Endothelial cell (in vitro differentiated cells): ENCODE data around the gene TSPAN11. TPM values are rescaled to one million over a fixed set of nuclear protein-coding genes. Genes with fewer than 3 reads are reported as not detected.

ENCODE experiments used
- DNase-seq: peaks from one replicate; pipeline ENCODE4 v3.0.0; 2021; ENCODE audit warnings: low spot score
- H3K27ac Mint-ChIP-seq: one replicate; pipeline ENCODE4 v1.8.0; 2021; ENCODE audit warnings: mixed read lengths, inconsistent platforms; ENCODE audit not compliant: unreplicated experiment
- H3K27me3 Mint-ChIP-seq: one replicate; pipeline ENCODE4 v1.8.0; 2021; ENCODE audit warnings: mild to moderate bottlenecking, moderate library complexity, mixed read lengths, inconsistent platforms; ENCODE audit not compliant: unreplicated experiment
- H3K36me3 Mint-ChIP-seq: one replicate; pipeline ENCODE4 v1.8.0; 2021; ENCODE audit warnings: mild to moderate bottlenecking, low read depth, mixed read lengths, inconsistent platforms; ENCODE audit not compliant: unreplicated experiment
- H3K4me1 Mint-ChIP-seq: one replicate; pipeline ENCODE4 v1.8.0; 2021; ENCODE audit warnings: mild to moderate bottlenecking, mixed read lengths, inconsistent platforms; ENCODE audit not compliant: unreplicated experiment
- H3K4me3 Mint-ChIP-seq: one replicate; pipeline ENCODE4 v1.8.0; 2021; ENCODE audit warnings: mild to moderate bottlenecking, mixed read lengths, inconsistent platforms; ENCODE audit not compliant: unreplicated experiment
- H3K9me3 Mint-ChIP-seq: one replicate; pipeline ENCODE4 v1.8.0; 2021; ENCODE audit warnings: mixed read lengths, inconsistent platforms; ENCODE audit not compliant: unreplicated experiment
- CTCF ChIP-seq: fragments of 200-600 bp; sonication (generic); IDR thresholded peaks from one replicate; pipeline ENCODE4 v1.5.0; 2021; ENCODE audit warnings: antibody characterized with exemption; ENCODE audit not compliant: unreplicated experiment
- total RNA-seq: library from RNA; stranded (reverse); fragmentation: NEBNext Ultra II Directional; extraction: Animal tissue kit (Norgen Biotek cat#: 25700); gene quantifications from one replicate; pipeline ENCODE4 v1.2.1, GENCODE V29; 2021; ENCODE audit not compliant: unreplicated experiment

TSPAN11 gene
- total RNA-seq, 1 donor from 2014 or later: 3.6 TPM

DNA sequence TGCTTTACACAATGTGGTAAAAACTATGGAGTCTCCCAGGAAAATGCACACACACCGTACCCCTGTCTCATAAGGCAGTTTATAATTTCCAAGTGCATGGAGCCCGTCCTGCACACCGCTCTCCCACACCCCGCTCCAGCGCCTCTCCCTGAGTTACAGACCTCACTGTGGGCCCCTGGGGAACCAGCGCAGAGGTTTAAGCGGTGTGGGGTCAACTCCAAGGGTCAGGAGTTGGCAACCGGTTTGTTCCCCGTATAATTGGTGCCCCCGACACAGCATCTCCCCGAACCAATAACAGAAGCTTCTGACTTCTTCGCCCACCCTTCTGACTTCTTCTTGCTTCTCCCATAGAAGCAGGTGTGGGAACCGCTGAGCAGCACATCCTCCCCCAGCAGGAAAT lies 88.7 kb downstream of the TSPAN11 start:
- TF ChIP-seq CTCF: no peak
- peaks cover 13% of the 10 kb centered on the region for H3K4me1 Mint-ChIP-seq
- peaks cover 15% of the 10 kb centered on the region for H3K27me3 Mint-ChIP-seq
- DNase-seq: no peak
- no peak overlapping the region for H3K4me3 Mint-ChIP-seq
- H3K27ac Mint-ChIP-seq: no peak overlapping the region
- no peaks in the 10 kb centered on the region for H3K36me3 Mint-ChIP-seq
- no peaks in the 10 kb centered on the region for H3K9me3 Mint-ChIP-seq

GRCh38 chr12:31016057-31016456 lies 89.5 kb downstream of the TSPAN11 start:
- TF ChIP-seq CTCF: no peak
- Mint-ChIP-seq H3K4me1 (peaks cover 13% of the 10 kb centered on the region), H3K27me3 (peaks cover 15% of the 10 kb centered on the region), H3K4me3 (no peak overlapping the region), H3K36me3 (no peaks in the 10 kb centered on the region), H3K27ac (peak overlapping the region; percentile 6), H3K9me3 (no peaks in the 10 kb centered on the region)
- no peak for DNase-seq

GRCh38 chr12:31017535-31017934 lies 91.0 kb downstream of the TSPAN11 start:
- Mint-ChIP-seq H3K4me1 (peaks cover 17% of the 10 kb centered on the region), H3K27me3 (peaks cover 10% of the 10 kb centered on the region), H3K27ac (no peak overlapping the region), H3K36me3 (no peaks in the 10 kb centered on the region), H3K9me3 (no peaks in the 10 kb centered on the region), H3K4me3 (no peak overlapping the region)
- no peak for DNase-seq
- TF ChIP-seq CTCF: no peak

DNA sequence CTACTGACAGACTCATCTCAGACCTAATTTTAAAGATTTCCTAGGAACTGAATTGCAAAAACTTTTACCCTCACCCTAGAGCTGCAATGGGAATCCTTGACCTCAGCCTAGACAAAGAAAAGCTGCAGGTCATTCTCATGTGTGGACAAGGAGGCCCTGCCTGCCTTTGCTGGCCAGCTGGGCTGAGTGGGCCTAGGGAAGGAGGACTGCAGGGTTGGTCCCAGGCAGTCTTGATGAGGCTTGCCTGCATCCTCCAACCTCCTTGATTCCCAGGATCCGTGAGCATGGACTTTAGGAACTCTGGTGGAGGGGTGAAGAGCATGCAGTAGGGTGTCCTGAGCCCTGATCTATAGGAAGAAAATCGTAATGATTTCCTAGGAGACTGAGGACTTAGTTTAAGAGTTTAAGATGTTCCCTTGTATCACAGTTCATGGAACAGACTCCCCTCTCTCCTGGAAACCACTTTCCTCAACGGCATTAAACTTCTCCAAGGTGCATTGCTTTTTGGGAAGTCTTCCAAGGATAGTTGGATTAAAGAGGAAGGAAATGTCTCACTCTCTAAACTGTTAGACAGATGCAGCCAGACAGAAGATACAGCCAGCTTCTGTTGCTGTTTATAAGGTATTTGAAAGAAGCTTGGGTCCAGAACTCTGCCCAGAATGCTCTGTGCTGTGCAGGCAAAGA lies 91.7 kb downstream of the TSPAN11 start:
- no peaks in the 10 kb centered on the region for H3K9me3 Mint-ChIP-seq
- H3K4me1 Mint-ChIP-seq: peaks cover 23% of the 10 kb centered on the region
- peaks cover 8% of the 10 kb centered on the region for H3K27me3 Mint-ChIP-seq
- DNase-seq: no peak
- TF ChIP-seq CTCF: no peak
- no peaks in the 10 kb centered on the region for H3K36me3 Mint-ChIP-seq
- H3K4me3 Mint-ChIP-seq: no peak overlapping the region
- H3K27ac Mint-ChIP-seq: no peak overlapping the region

- H3K36me3 Mint-ChIP-seq: no peaks in the 10 kb centered on the region
- no peak for DNase-seq
- peaks cover 13% of the 10 kb centered on the region for H3K27me3 Mint-ChIP-seq
- no peak for TF ChIP-seq CTCF
- peaks cover 30% of the 10 kb centered on the region for H3K4me1 Mint-ChIP-seq
- no peaks in the 10 kb centered on the region for H3K9me3 Mint-ChIP-seq
- H3K4me3 Mint-ChIP-seq: peak overlapping the region; percentile 9
- no peak overlapping the region for H3K27ac Mint-ChIP-seq
Observed at GRCh38 chr12:31018790-31019505, 92.4 kb downstream of the TSPAN11 start.
